Stimulated activated effector memory CD8-positive, alpha-beta T cell treated with anti-CD3 and anti-CD28 coated beads, Interleukin-12 subunit alpha, Interleukin-12 subunit beta, amount 100 ng/mL, for 72 hours (primary cell): Measurements from ENCODE around the gene ACBD6.

Experiments
- ATAC-seq: fragments of 150-1000 bp; cut with Tn5 transposase; 2 replicates; pipeline ENCODE4 v1.10.0; 2021
- DNase-seq, 2 donors: peaks; one replicate each; pipeline ENCODE4 v3.0.0; 2021 to 2022; ENCODE audit warnings: low spot score in 2 of 2
- H3K27ac Mint-ChIP-seq: one replicate; pipeline ENCODE4 v1.8.0; 2022; ENCODE audit warnings: mild to moderate bottlenecking, mixed read lengths
- H3K36me3 Mint-ChIP-seq: one replicate; pipeline ENCODE4 v1.8.0; 2022; ENCODE audit warnings: mild to moderate bottlenecking, mixed read lengths
- H3K4me1 Mint-ChIP-seq: one replicate; pipeline ENCODE4 v1.8.0; 2022; ENCODE audit warnings: mixed read lengths
- H3K4me3 Mint-ChIP-seq: one replicate; pipeline ENCODE4 v1.8.0; 2022; ENCODE audit warnings: mild to moderate bottlenecking, mixed read lengths
- H3K9me3 Mint-ChIP-seq: one replicate; pipeline ENCODE4 v1.8.0; 2022; ENCODE audit warnings: mixed read lengths

The ACBD6 gene

GRCh38 chr1:180275726-180276125 is 226.7 kb downstream of the ACBD6 start:
- Mint-ChIP-seq H3K27ac (no peak overlapping the region), H3K9me3 (no peaks in the 10 kb centered on the region), H3K4me1 (no peaks in the 10 kb centered on the region), H3K36me3 (peaks cover 14% of the 10 kb centered on the region), H3K4me3 (no peak overlapping the region)
- ATAC-seq (no peak), DNase-seq (peak in 1 of 2 donors; percentile 25)

GRCh38 chr1:180274221-180274620 is 228.2 kb downstream of the ACBD6 start:
- H3K27ac Mint-ChIP-seq: no peak overlapping the region
- DNase-seq (no peak), ATAC-seq (no peak)
- H3K36me3 Mint-ChIP-seq: peaks cover 14% of the 10 kb centered on the region
- no peaks in the 10 kb centered on the region for H3K4me1 Mint-ChIP-seq
- H3K4me3 Mint-ChIP-seq: no peak overlapping the region
- no peaks in the 10 kb centered on the region for H3K9me3 Mint-ChIP-seq

GRCh38 chr1:180273066-180273465 is 229.3 kb downstream of the ACBD6 start:
- Mint-ChIP-seq H3K27ac (peak overlapping the region; percentile 73), H3K4me1 (no peaks in the 10 kb centered on the region), H3K36me3 (peaks cover 7% of the 10 kb centered on the region), H3K9me3 (no peaks in the 10 kb centered on the region), H3K4me3 (no peak overlapping the region)
- DNase-seq: no peak
- ATAC-seq: no peak

GRCh38 chr1:180272395-180272794 is 230.0 kb downstream of the ACBD6 start:
- peak overlapping the region; percentile 73 for H3K27ac Mint-ChIP-seq
- peaks cover 6% of the 10 kb centered on the region for H3K36me3 Mint-ChIP-seq
- H3K4me1 Mint-ChIP-seq: no peaks in the 10 kb centered on the region
- ATAC-seq (no peak), DNase-seq (no peak)
- no peaks in the 10 kb centered on the region for H3K9me3 Mint-ChIP-seq
- no peak overlapping the region for H3K4me3 Mint-ChIP-seq

- DNase-seq (no peak), ATAC-seq (peak; percentile 11)
- H3K4me1 Mint-ChIP-seq: no peaks in the 10 kb centered on the region
- peaks cover 6% of the 10 kb centered on the region for H3K36me3 Mint-ChIP-seq
- no peaks in the 10 kb centered on the region for H3K9me3 Mint-ChIP-seq
- H3K4me3 Mint-ChIP-seq: no peak overlapping the region
- peak overlapping the region; percentile 73 for H3K27ac Mint-ChIP-seq
These were observed 230.8 kb downstream of the ACBD6 start for GRCh38 chr1:180271272-180272255.

- H3K4me1 Mint-ChIP-seq: no peaks in the 10 kb centered on the region
- H3K4me3 Mint-ChIP-seq: no peak overlapping the region
- ATAC-seq (no peak), DNase-seq (no peak)
- H3K27ac Mint-ChIP-seq: peak overlapping the region; percentile 69
- H3K36me3 Mint-ChIP-seq: peaks cover 6% of the 10 kb centered on the region
- H3K9me3 Mint-ChIP-seq: no peaks in the 10 kb centered on the region
These were observed 231.7 kb downstream of the ACBD6 start for GRCh38 chr1:180270530-180271271.

- H3K9me3 Mint-ChIP-seq: no peaks in the 10 kb centered on the region
- peak overlapping the region; percentile 69 for H3K27ac Mint-ChIP-seq
- DNase-seq (no peak), ATAC-seq (no peak)
- H3K36me3 Mint-ChIP-seq: peaks cover 2% of the 10 kb centered on the region
- H3K4me3 Mint-ChIP-seq: no peak overlapping the region
- no peaks in the 10 kb centered on the region for H3K4me1 Mint-ChIP-seq
These were observed 232.5 kb downstream of the ACBD6 start for GRCh38 chr1:180269645-180270529.

- H3K27ac Mint-ChIP-seq: no peak overlapping the region
- H3K4me1 Mint-ChIP-seq: no peaks in the 10 kb centered on the region
- ATAC-seq (no peak), DNase-seq (no peak)
- H3K4me3 Mint-ChIP-seq: no peak overlapping the region
- no peaks in the 10 kb centered on the region for H3K9me3 Mint-ChIP-seq
- no peaks in the 10 kb centered on the region for H3K36me3 Mint-ChIP-seq
These were observed 233.8 kb downstream of the ACBD6 start for GRCh38 chr1:180268556-180269075.

- no peak overlapping the region for H3K4me3 Mint-ChIP-seq
- no peak overlapping the region for H3K27ac Mint-ChIP-seq
- ATAC-seq (no peak), DNase-seq (no peak)
- H3K36me3 Mint-ChIP-seq: no peaks in the 10 kb centered on the region
- H3K9me3 Mint-ChIP-seq: no peaks in the 10 kb centered on the region
- no peaks in the 10 kb centered on the region for H3K4me1 Mint-ChIP-seq
These were observed 234.4 kb downstream of the ACBD6 start for GRCh38 chr1:180267761-180268555.

GRCh38 chr1:180267211-180267561 is 235.2 kb downstream of the ACBD6 start:
- DNase-seq (no peak), ATAC-seq (no peak)
- Mint-ChIP-seq H3K4me3 (no peak overlapping the region), H3K4me1 (no peaks in the 10 kb centered on the region), H3K9me3 (no peaks in the 10 kb centered on the region), H3K27ac (no peak overlapping the region), H3K36me3 (no peaks in the 10 kb centered on the region)

- Mint-ChIP-seq H3K9me3 (no peaks in the 10 kb centered on the region), H3K36me3 (no peaks in the 10 kb centered on the region), H3K27ac (no peak overlapping the region), H3K4me1 (no peaks in the 10 kb centered on the region), H3K4me3 (no peak overlapping the region)
- DNase-seq (no peak), ATAC-seq (peak; percentile 9)
These were observed 235.8 kb downstream of the ACBD6 start for GRCh38 chr1:180266275-180267210.

- Mint-ChIP-seq H3K27ac (no peak overlapping the region), H3K9me3 (no peaks in the 10 kb centered on the region), H3K36me3 (no peaks in the 10 kb centered on the region), H3K4me1 (no peaks in the 10 kb centered on the region), H3K4me3 (no peak overlapping the region)
- no peak for DNase-seq
- no peak for ATAC-seq
These were observed 236.5 kb downstream of the ACBD6 start for GRCh38 chr1:180265871-180266270.

- DNase-seq (no peak), ATAC-seq (no peak)
- Mint-ChIP-seq H3K36me3 (no peaks in the 10 kb centered on the region), H3K4me3 (no peak overlapping the region), H3K9me3 (no peaks in the 10 kb centered on the region), H3K4me1 (no peaks in the 10 kb centered on the region), H3K27ac (no peak overlapping the region)
These were observed 237.2 kb downstream of the ACBD6 start for GRCh38 chr1:180265201-180265600.
